ENCODE results near the gene ZNF474. TPM values are rescaled to one million over a fixed set of nuclear protein-coding genes. Genes with fewer than 3 reads are reported as not detected.

The ZNF474 gene
- 0.22 and 0.39 TPM in 2 replicates for total RNA-seq

GRCh38 chr5:122129306-122129705 is at the start of gene ZNF474:
TSS of gene ZNF474 (plus strand) at chr5:122129546. CDS start at chr5:122151991, 22,445 bp downstream.

Other genes starting within 250 kb of the ZNF474 start
- 6.7 and 11.0 TPM in 2 replicates for gene SRFBP1, start 167.6 kb upstream of the ZNF474 start, total RNA-seq
- 7.9 and 37.3 TPM in 2 replicates for gene LOX, start 51.3 kb upstream of the ZNF474 start, total RNA-seq
- 0.11 and 2.0 TPM in 2 replicates for gene SNCAIP, start 182.7 kb downstream of the ZNF474 start, total RNA-seq

Data from placental epithelial cell (primary cell).